GM23338 (cell line): ENCODE results near the gene ALDH9A1.

Experiments
- CREB1 ChIP-seq: fragments of 250-450 bp; sonication (Bioruptor Pico); IDR thresholded peaks from 2 replicates; pipeline ENCODE4 v1.5.0; 2020; ENCODE audit warnings: low read depth, mild to moderate bottlenecking, moderate library complexity
- CTCF ChIP-seq, 2 experiments: fragments of 200-600 bp in 1 of 2; sonication (generic) in 1 of 2; conservative IDR thresholded peaks; 2 replicates each; pipeline versions ENCODE4 v1.5.1 to v1.6.1; 2016 to 2017; ENCODE audit warnings: antibody characterized with exemption in 2 of 2, low read depth in 2 of 2, mild to moderate bottlenecking in 2 of 2, moderate library complexity in 1 of 2
- EZH2 ChIP-seq: fragments of 200-600 bp; sonication (generic); IDR thresholded peaks from one replicate; pipeline ENCODE4 v1.8.0; 2017; ENCODE audit warnings: antibody characterized with exemption, mild to moderate bottlenecking, low read depth; ENCODE audit not compliant: unreplicated experiment
- EZH2phosphoT487 ChIP-seq: fragments of 200-600 bp; sonication (generic); IDR thresholded peaks from one replicate; pipeline ENCODE4 v1.8.1; 2018; ENCODE audit warnings: antibody characterized with exemption; ENCODE audit not compliant: unreplicated experiment
- POLR2AphosphoS5 ChIP-seq: IDR thresholded peaks from 2 replicates; pipeline ENCODE4 v1.6.1; 2016; ENCODE audit warnings: antibody characterized with exemption, low read depth
- REST ChIP-seq: IDR thresholded peaks from one replicate; pipeline ENCODE4 v1.6.1; 2018; ENCODE audit warnings: antibody characterized with exemption; ENCODE audit not compliant: unreplicated experiment
- ZNF114 ChIP-seq: fragments of 250-450 bp; sonication (Bioruptor Pico); IDR thresholded peaks from 2 replicates; pipeline ENCODE4 v1.5.0; 2020; ENCODE audit warnings: mild to moderate bottlenecking, moderate library complexity
- ZNF331 ChIP-seq: fragments of 250-450 bp; sonication (Bioruptor Pico); IDR thresholded peaks from 2 replicates; pipeline ENCODE4 v1.5.0; 2020; ENCODE audit warnings: low read depth, mild to moderate bottlenecking, moderate library complexity

- TF ChIP-seq CTCF (conservative IDR thresholded peaks at IDR 0.05; ENCODE audit: low read depth in 2 of 2) (peak; percentile 52 to 60), POLR2AphosphoS5 (peak; percentile 98), CREB1 (no peak), REST (no peak), EZH2 (no peak), EZH2phosphoT487 (no peak), ZNF114 (CRISPR knock-in tag) (no peak), ZNF331 (CRISPR knock-in tag) (no peak)
Observed at GRCh38 chr1:165697881-165698760, at the start of gene ALDH9A1.
